ENCODE data around the gene TAS2R42.
A peak's percentile ranks its signal among the peaks of the same experiment; 100 is the strongest.

The TAS2R42 gene

GRCh38 chr12:11186837-11187236, at the start of gene TAS2R42:
TSS of gene TAS2R42 (minus strand) at chr12:11186937. CDS start at chr12:11186937, 0 bp downstream.
- no peak for DNase-seq (ENCODE audit: low read depth, low spot score)

- no peak for DNase-seq (ENCODE audit: low read depth, low spot score)
Observed at GRCh38 chr12:11233532-11233931, 46.8 kb upstream of the TAS2R42 start.

GRCh38 chr12:11228296-11228879, 41.7 kb upstream of the TAS2R42 start:
- peak; percentile 55 for DNase-seq (ENCODE audit: low read depth, low spot score)

- peak; percentile 2 for DNase-seq (ENCODE audit: low read depth, low spot score)
Observed at GRCh38 chr12:11227373-11227772, 40.6 kb upstream of the TAS2R42 start.

- no peak for DNase-seq (ENCODE audit: low read depth, low spot score)
Observed at GRCh38 chr12:11209113-11209512, 22.4 kb upstream of the TAS2R42 start.

DNA sequence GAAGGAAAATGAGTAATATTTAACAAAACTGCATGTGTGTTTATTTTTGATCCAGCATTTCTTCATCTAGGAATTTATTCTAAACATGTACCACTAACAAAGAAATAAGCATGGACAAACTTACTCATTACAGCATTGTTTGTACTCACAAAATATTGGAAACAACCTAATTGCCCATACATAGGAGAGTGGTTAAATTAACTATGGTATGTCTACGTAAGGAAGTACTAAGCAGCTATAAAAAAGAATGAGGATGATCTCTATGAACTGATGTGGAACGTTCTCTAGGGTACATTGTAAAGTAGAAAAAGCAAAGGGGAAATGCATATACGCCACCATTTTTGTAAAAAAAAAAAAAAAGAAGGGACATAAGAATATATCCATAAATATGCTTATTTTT, 17.4 kb upstream of the TAS2R42 start:
- DNase-seq (ENCODE audit: low read depth, low spot score) = no peak

DNA sequence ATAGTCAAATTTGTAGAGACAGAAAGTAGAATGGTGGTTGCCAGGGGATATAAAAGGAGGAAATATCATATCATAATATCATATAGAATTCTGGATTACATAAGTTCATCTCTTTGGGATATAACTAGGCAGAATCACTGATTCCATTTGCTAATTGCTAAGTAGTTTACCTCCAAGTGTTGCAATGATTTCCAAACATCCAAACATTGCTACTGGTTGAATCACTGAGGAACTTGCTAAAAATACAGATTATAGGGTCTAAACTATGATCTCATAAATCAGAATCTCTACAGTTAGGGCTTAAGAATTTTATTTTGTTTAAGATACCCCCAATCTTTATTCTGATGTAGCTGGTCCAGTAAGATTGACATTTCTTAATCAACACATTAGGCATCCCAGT, 16.1 kb upstream of the TAS2R42 start:
- no peak for DNase-seq (ENCODE audit: low read depth, low spot score)

GRCh38 chr12:11183011-11183410, 3.7 kb downstream of the TAS2R42 start:
- DNase-seq (ENCODE audit: low read depth, low spot score) = no peak

DNA sequence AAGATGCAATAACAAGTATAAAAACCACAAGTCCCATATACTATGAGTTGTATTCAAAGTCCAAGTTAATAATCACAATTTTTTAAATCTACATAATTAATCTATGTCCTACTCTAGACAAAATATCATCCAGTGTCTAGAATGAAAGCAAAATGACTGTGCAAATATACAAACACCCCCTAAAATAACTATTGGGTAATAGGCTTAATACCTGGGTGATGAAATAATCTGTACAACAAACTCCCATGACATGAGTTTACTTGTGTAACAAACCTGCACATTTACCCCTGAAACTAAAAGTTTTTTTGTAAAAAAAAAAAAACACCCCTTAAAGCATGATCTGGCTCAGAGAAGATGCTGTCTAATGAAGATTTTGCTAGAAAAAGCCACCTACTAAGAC, 4.2 kb downstream of the TAS2R42 start:
- DNase-seq (ENCODE audit: low read depth, low spot score) = no peak

GRCh38 chr12:11178250-11178649, 8.5 kb downstream of the TAS2R42 start:
- no peak for DNase-seq (ENCODE audit: low read depth, low spot score)

- no peak for DNase-seq (ENCODE audit: low read depth, low spot score)
Observed at GRCh38 chr12:11174022-11174421, 12.7 kb downstream of the TAS2R42 start.

- DNase-seq (ENCODE audit: low read depth, low spot score) = peak; percentile 53
Observed at GRCh38 chr12:11171969-11172675, 14.6 kb downstream of the TAS2R42 start.

DNA sequence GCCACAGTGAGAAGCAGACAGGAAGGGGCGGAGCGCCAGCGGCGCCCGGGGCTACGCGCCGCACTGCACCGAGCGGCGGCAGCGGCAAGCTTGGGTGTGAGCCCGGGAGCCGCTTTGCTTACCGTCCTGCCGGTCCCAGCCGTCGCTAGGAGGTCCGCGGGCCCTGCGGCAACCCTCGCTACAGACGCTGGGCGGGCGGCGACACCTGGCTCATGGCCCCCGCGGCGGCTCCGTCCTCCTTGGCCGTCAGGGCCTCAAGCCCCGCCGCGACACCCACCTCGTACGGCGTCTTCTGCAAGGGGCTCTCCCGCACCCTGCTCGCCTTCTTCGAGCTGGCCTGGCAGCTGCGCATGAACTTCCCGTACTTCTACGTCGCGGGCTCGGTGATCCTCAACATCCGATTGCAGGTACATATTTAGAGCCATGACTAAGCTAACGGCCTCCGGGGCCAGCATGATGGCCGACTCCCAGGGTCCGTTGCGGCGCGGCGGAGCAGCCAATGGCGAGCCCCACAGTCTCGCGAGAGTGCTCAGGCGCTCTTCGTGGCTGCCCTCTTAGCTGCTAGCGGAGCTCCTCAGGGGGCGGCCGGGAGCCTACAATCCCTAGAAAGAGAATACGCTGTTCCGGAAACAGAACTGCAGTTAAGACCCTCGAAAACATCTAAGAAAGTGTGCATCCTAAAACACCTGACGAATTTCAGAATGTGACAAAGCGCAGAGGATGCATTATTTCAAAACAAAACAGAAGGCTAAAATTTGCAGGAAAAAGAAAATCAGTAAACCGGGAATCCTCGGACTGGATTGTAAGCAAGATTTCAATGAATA, 15.4 kb downstream of the TAS2R42 start, which contains the start of gene SMIM10L1:
Gene SMIM10L1, plus strand, starts transcription at position 50 of the 824 bp plus-strand sequence. Its CDS starts 163 bp downstream, at position 213.
- peak; percentile 98 for DNase-seq (ENCODE audit: low read depth, low spot score)

GRCh38 chr12:11170810-11171144, 16.0 kb downstream of the TAS2R42 start:
- no peak for DNase-seq (ENCODE audit: low read depth, low spot score)

GRCh38 chr12:11166300-11166699, 20.4 kb downstream of the TAS2R42 start:
- no peak for DNase-seq (ENCODE audit: low read depth, low spot score)

GRCh38 chr12:11164384-11164783, 22.4 kb downstream of the TAS2R42 start:
- no peak for DNase-seq (ENCODE audit: low read depth, low spot score)

GRCh38 chr12:11162502-11162901, 24.2 kb downstream of the TAS2R42 start:
- no peak for DNase-seq (ENCODE audit: low read depth, low spot score)

- DNase-seq (ENCODE audit: low read depth, low spot score) = no peak
Observed at GRCh38 chr12:11158885-11159444, 27.8 kb downstream of the TAS2R42 start.

- DNase-seq (ENCODE audit: low read depth, low spot score) = no peak
Observed at GRCh38 chr12:11154400-11154925, 32.3 kb downstream of the TAS2R42 start.

DNA sequence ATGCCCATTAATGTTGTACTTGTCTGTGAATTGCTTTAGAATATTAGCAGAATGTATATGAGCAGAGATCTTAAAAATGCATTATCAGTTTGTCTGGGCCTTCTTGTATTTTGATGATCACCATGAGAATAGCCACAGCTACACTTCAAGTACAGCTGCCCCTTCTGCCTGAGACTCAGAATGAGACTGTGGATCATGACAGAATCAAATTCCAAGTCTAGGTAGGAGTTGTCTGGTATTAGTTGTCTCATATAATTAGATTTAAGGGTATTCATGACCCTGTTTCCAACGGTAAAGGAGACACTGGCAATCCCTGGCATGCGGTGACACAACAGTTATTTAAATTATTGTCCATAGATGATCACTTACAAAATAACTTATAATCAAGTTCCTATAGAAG, 34.0 kb downstream of the TAS2R42 start:
- no peak for DNase-seq (ENCODE audit: low read depth, low spot score)

GRCh38 chr12:11150832-11151231, 35.9 kb downstream of the TAS2R42 start:
- DNase-seq (ENCODE audit: low read depth, low spot score) = no peak

- no peak for DNase-seq (ENCODE audit: low read depth, low spot score)
Observed at GRCh38 chr12:11147420-11147819, 39.3 kb downstream of the TAS2R42 start.

Measured in astrocyte of the hippocampus (primary cell).